T-helper 22 cell (primary cell): ENCODE results near the gene PON3.

Source experiments
- DNase-seq: peaks from one replicate; pipeline ENCODE4 v3.0.0-alpha.2; 2020; ENCODE audit warnings: low read depth

Gene PON3

DNA sequence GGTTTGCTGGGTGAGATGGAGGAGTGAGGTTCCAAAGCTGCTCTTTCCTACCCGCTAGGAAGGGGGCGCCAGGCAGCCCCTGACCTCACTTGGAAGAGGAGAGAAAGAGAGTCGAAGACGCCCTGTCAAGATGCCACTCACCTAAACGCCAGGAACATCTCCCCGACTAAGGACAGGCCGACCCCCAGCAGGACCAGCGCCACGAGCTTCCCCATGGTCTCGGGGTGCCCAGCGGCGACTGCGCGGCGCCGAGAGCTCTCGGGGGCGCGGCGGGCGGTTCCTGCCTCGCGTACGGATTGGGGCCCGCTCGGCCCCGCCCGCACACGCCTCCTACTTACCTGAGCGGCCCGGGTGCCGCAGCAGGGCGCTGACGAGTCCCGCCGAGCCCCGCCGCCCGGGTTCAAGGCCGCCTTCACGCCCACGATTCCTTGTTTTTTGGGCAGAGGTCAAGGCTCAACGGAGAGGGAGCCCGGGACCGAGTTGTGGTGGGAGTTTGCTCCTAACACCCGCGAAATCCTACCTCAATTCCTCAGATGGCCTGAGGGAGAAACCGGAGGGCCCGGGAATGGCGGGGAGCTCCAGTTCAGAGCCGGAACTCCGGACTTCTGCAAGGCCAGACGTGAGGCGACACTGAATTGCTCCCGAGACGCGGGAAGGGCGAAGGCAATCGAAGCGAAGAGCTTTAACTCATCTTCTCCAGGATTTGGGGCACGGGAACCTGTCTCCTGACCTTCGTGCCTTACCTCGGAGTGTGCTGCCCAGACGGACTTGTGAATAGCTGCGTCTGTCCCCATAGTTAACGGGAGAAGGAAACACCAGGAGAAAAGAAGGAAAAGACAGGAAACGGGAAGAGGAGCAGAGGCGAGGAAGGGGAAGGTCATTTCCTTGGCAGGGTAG lies at the start of gene PON3:
TSS of gene PON3 (minus strand) at position 240 of the 897 bp plus-strand sequence. CDS start at position 215, 25 bp downstream.
- DNase-seq, result no peak

DNA sequence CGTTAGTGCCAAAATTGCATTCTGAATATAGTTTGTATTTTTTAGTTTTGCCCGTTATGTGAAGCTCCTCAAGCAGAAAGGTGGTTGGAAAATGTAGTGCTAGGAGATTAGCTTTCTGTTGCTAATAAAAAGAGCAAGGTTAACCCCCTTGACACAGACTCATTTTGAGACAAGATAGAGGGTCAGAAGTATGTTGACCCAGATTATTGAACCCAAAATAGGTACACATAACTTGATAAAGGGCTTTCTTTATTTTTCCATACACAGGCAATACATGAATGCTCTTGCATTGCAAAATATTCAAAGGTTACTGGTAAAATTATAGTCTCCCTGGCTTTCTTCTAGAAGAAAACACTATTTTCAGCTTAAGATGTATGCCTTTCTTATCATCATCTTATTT lies 48.6 kb upstream of the PON3 start:
- DNase-seq, result no peak

DNA sequence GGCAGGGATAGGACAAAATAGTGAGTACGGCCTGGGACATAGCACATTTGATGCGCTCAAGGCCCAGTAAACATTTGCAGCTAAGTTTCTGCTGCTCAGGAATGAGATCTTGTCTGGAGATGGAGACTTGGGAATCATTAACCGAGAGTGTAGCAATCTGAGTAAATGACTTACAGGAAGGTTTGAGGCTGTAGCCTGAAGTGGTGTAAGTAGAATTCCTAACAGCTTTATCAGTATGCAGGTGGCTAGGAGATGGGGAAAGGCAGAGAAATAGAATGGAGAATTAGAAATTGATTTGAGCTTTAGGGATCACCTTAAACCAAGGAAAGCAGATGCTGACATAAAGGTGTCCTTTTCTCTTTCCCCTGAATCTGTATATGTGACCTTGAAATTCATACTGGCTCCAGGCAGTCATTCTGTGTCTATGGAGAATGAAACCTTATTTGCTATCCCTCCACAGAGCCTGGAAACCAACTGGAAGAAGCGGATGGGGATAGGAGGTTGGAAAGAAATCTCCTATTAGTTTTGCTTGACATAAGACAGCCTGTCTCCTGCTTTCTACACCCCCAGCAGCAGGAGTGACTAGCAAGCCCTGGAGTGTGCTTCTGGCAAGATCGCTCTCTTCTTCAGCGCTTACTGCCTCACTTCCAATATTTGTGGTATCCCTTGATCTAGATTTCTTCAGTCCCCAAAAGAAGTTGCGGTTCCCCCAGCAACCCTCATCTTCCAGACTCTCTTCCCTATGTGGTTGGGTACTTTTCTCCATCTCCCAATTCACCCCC lies 45.1 kb upstream of the PON3 start:
- DNase-seq, result no peak

DNA sequence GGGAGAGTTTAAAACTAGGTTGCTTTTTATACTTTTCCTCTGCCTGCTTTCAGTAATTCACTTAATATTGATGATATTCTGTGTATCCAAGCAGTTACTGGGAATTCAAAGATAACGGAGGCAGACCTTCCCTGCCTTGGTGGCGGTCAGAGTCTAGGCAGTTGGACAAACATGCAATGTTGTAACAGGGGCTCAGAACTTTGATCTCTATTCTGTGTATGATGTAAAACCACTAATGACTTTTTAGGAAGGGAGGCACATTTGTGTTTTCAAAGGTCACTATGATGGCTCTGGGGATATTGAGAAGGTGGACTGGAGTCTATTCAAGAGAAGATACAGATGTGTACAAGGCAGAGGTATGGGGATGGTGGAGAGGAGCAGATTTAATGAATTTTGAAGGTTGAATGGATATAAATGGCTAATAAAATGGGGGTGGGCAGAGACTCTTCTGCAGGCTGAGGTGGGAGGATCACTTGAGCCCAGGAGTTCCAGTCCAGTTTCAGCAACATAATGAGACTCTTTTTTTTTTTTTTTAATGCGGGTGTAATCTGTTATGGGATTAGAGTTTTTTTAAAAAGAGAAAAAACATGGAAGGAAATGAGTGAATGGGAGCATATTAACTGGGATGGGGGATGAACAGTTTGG lies 44.3 kb upstream of the PON3 start:
- DNase-seq, result no peak

DNA sequence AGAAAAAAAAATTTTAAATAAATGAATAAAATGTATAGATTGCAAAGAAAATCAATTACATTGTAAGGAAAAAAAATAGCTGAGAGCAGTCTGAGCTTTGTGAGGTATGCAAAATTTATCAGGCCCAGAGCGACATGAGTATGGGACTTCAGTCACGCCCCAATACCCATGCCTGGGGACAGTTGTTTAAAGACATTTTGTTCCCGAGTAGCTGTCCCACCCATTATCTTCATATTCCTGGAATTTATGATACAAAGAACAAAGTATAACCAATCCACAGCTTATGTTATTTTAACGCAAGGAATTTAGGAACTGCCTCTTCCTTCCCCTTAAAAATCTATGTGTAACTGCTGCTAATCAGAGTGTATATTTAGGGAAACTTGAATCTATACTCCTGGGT lies 40.2 kb upstream of the PON3 start:
- no peak for DNase-seq

DNA sequence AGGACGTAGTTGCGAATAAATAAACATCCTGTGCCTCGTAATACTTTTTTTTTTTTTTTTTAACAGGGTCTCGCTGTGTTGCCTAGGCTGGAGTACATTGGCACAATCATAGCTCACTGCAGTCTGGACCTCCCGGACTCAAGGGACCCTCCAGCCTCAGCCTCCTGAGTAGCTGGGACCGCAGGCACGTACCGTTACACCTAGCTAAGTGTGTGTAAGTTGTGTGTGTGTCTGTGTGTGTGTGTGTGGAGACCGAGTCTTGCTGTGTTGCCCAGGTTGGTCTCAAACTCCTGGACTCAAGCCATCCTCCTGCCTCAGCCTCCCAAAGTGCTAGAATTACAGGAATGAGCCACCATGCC lies 39.2 kb upstream of the PON3 start:
- DNase-seq, result no peak

DNA sequence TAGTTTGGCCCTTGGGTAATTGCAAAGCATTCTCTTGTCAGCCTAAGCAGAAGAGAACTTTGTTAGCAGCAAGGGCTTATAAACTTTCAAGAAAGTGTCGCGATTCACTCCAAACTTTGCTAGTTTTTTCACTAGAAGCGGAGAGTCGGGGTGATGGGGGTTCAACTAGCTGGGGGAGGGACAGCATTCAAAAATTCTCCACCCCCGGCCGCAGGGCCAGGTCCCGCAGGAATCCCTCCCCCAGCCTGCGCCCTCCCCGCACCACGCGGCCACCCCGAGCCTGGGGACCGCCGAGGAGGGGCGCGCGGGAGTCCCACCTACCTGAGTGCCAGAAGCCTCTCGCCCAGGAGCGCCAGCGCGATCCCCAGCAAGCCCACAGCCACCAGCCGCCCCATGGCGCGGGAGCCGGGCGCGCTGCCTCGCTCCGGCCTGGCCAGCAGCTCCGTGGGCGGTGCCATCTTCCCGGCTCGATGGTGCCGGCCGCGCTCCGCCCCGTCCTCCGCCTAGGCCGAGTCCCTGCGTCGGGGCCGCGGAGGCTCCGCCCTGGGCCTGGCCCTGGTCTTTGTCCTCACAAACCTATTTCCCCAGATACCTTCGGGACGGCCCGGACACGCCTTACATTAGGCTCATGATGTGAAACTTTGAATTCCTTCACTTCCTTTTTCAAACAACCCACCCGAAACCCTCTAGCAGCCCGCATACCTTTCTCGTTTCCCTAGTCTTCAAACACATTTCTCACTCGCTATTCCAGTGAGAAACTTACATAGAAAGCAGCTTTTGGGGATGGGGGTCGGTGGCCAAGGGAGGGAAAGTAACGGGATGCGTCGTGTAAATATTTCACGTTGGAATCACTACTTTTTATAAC lies 38.6 kb upstream of the PON3 start, which contains the start of gene PON2:
TSS of gene PON2 (minus strand) at position 472 of the 865 bp plus-strand sequence. CDS start at position 395, 77 bp downstream.
- DNase-seq, result no peak

DNA sequence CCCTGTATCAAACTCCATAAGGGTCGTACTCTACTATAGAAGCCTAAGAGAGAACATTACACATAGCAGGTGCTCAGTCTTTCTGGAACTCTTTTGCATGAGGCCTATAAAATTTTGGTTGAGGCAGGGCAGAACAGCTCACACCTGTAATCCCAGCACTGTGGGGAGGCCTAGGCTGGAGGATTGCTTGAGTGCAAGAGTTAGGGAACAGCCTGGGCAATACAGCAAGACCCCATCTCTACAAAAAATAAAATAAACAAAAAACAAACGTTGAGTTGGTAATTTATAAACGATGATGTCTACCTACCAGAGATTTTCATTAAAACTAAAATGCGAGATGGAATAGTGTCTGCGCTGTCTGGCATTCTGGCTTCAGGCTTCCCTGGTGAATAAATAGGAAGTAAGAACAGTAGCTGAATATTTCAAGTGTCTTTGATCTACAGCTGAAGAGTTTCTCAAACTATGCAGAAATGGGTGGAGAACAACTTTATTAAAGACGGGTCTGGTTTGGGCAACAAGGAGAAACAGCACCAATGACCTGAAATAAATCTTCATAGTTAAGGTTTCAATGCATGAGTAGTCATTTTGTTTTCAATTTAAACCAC lies 37.9 kb upstream of the PON3 start:
- no peak for DNase-seq

DNA sequence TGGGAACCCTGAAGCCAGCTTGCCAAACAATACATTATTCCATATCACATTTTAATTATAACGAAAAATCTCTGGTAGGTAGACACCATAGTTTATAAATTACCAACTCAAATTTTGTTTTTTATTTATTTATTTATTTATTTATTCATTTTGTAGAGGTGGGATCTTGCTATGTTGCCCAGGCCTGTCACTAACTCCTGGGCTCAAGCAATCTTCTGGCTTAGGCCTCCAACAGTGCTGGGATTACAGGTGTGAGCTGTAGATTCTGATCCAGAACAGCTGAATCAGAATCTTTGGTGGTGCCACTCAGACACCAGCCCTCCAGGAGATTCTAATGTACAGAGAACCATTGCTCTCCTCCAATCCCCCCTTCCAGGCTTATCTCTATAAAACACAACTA lies 37.0 kb upstream of the PON3 start:
- no peak for DNase-seq

DNA sequence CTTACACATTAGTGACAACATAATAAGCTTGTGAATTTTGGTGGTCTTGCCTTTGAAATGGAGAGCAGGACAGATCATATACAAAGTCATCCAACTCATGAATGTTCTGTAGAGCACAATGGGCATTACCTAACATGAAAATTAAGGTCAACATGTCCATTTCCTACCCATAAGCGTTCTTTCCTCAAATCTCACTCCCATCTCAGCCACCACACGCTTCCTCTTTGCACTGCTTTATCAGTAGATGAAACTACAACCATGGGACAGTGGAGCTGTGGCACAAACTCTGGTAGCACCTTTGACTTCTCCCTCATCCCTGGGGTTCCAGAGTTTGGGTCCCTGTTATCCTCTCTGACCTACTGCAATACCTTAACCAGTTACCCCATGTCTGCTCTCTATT lies 36.4 kb upstream of the PON3 start:
- DNase-seq, result no peak

DNA sequence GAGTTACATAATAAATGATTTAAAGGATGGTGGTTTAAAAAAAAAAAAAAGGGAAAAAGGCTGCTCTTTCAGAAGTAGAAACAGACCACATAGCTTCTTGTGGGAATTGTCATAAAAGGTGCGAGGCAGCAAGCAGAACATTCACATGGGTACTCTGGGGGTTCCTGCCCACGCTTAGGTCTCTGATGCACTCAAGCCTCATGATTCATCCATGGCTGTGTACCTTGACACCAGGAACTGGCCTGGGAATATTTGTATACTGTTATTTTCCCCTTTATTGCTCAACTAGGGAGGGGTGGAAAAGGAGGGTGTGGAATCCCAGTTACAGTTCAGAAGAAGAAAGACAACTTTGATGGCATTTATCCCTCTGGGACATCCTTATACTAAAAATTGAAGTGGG lies 34.7 kb upstream of the PON3 start:
- no peak for DNase-seq

DNA sequence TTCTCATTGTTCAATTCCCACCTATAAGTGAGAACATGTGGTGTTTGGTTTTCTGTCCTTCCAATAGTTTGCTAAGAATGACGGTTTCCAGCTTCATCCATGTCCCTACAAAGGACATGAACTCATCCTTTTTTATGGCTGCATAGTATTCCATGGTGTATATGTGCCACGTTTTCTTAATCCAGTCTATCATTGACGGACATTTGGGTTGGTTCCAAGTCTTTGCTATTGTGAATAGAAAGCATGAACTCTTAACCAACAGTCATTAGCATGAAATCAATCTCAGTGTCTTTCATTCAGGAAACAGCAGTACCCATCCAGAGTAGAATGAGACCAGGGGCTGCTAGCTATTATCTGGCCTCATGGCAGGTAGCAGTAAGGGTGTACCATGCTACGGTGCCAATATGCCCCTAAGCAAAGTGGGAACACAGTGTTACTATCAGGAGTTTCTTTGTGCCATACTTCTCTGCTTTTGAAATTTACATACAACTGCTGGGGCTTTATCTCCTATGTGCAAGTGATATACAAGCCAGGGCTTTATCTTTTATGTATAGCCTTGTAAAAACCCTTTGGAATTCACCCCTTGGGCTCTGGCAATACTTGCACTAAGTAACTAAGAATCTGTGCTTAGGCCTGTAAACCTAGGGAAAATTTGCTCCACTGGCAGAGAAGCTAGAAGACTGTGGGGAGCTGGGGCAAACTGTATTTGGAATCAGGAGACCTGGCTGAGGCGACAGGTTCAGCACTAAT lies 33.2 kb upstream of the PON3 start:
- no peak for DNase-seq

DNA sequence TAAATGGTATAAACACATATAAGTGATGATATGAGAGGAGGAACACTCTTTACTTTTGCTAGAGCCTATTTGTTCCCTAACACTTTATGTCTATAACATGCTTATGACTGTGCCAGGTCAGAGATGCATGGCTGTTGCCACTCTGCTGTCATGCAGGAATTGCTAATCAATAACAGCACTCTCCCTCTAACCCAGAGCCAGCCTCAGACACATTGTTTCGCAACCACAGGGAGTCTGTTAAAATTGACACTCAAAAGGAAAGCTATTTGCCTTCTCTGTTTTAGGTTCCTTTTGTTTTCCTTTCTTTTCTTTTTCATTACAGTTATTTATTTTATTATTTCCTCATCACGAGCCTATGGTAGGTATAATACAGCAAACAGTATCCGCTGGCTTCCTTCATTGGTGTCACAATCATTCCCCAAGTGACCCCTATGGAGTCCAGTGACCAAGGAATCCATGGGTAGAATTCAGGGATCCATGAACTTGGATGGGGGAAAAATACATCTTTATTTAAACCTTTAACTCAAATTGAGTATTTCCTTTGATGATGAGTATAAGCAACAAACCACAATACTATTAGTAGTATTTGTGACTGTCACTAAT lies 31.8 kb upstream of the PON3 start:
- DNase-seq, result no peak

DNA sequence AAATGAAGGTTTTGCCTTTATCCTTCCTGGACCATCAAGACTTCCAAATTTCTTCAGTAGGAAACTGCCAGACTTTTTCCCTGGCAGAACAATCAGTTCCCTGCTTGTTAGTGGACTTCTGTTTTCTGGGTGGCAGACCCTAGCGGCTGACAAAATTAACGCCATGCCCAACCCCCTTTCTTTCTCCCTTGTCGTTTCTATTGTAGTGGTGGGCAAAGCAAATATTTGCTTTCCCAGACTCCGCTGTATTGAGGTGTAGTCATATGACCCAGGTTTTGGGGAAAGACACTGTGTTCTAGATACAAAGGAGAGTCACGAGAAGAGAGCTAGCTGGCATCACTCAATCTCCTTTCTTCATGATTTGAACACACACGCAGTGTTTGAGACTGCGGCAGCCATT lies 31.0 kb upstream of the PON3 start:
- DNase-seq, result no peak

DNA sequence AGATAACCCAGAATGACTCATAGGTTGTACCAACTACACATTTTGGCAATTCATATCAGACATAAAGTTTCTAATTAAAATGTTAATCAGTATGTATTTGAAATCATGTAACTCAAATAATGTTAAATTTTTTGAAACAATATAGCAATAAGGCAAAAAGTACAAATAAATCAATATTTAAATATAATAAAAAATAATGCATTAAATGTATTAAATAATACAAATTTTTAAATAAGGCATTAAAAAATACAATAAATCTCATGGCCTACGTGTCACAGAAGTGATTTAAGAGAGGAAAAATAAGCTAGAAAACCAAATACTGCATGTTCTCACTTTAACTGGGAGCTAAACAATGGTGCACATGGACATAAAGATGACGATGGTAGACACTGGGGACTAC lies 29.5 kb upstream of the PON3 start:
- no peak for DNase-seq

DNA sequence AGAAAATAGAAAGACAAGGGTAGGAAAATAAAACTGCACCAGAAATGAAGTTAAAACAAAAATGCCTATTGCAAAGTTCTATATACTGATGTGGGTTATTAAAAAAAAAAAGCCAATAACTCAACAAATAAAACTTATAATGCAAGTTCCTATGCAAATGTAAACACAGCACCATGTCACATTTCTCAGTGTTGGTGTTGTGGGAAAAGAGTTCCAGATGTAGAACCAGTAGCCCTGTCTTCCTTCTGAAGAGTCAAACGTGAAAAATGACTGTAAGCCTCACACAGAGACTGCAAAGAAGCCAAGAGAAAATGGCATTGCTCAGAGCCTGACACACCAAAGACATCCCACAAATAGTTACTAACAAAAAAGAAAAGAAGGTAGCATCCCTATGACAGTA lies 28.5 kb upstream of the PON3 start:
- DNase-seq, result no peak

DNA sequence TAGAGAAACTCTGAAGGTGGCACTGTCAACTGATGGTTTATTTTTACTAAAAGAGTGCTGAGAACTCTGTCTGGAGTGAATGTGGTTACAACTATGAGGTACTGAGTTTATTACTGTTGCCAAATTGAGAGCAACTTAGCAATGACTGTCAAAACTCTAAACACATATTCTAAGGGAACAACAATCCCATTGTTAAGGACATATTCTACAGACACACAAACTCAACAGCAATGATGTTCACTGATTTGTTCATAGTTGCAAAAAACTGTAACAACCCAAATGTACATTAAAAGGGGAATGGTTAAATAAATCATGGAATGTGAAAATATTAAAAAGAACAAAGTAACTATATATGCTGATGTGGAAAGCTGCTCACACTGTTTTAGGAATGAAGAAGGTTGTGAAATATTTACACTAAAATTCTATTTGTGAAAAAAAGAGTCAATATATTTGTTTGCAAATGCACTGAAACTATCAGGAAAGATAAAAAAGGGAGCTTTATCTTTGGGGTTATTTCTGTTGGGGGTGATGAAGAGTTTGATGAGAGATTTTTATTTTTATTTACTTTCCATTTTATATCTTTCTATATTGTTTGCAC lies 25.8 kb upstream of the PON3 start:
- no peak for DNase-seq

DNA sequence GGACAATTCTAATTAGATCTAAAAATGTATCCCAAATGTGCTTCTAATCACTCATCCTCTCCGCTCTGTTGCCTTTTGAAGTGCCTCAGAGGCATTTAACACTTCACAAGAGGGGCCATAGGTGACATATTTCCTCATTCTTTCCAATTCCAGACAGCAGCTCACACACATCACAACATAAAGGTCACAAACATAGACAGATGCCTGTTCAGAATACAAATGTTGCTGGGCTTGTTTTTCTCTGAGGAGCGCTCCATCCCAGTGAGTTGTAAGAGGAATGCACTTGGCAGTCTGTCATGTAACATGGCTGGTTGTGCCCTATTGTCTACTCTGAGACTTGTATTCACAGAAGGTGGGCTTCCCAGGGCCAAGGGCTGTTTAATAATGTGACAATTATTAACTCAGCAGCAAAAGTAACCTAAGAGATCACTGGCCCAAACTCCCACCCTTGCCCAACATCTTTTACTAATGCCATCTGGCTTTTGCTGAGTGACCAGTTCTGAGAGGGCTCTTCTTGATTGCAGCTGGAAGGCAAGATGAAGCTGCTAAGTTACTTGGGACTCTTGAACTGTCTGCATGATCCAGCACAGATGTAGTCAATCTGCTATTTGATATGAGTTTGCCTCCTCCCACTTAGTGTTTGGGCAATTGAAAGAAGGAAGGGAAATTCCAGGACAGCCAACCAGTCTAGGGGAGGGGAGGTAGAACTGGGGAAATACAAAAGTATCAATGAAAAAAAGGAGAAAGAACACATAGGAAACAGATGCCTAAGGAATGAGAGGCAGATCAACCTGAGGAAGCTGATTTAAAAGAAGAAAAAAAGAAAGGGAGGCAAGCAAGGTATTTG lies 25.0 kb upstream of the PON3 start:
- no peak for DNase-seq

DNA sequence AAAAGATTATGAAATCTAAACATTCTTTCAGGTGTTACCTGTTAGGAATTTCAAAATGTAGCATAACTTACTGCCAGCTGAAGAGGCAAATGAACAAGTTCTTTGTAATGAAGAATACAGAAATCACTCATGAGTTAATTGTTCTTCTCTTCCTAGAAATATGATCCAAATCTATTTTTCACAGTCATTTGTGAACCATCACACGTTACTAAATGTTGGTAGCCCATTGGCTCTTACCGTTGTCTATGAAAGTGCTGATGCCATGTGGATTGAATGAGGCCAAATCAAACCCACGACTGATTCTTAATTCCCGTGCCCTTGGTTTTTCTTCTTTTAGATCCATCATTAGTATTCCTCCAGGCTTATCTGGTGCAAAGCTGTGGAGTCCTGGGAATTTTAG lies 15.9 kb upstream of the PON3 start:
- DNase-seq, result no peak
